Fibroblast of lung (primary cell): ENCODE measurements around the gene LRRC58. TPM values are rescaled to one million over a fixed set of nuclear protein-coding genes. Genes with fewer than 3 reads are reported as not detected.

Experiments used
- DNase-seq, 2 donors: peaks; one replicate each; pipeline versions ENCODE4 v3.0.0 to v3.0.0-alpha.2; 2010; ENCODE audit warnings: low read depth in 2 of 2
- H2AFZ ChIP-seq: 2 replicates; pipeline ENCODE4 v1.5.1; 2012; ENCODE audit warnings: low read length, control low read depth, inconsistent platforms
- H3K27ac ChIP-seq: 2 replicates; pipeline ENCODE4 v1.5.1; 2011; ENCODE audit warnings: low read length, control low read depth; ENCODE audit not compliant: insufficient read depth
- H3K27me3 ChIP-seq: 2 replicates; pipeline ENCODE4 v1.5.1; 2011; ENCODE audit warnings: mild to moderate bottlenecking, low read length; ENCODE audit not compliant: control insufficient read depth, insufficient read depth
- H3K36me3 ChIP-seq: 2 replicates; pipeline ENCODE4 v1.5.1; 2011; ENCODE audit warnings: low read length; ENCODE audit not compliant: control insufficient read depth, insufficient read depth
- H3K4me1 ChIP-seq: 2 replicates; pipeline ENCODE4 v1.5.1; 2011; ENCODE audit warnings: low read length; ENCODE audit not compliant: control insufficient read depth, insufficient read depth; ENCODE audit errors: extremely low read depth
- H3K4me2 ChIP-seq: 2 replicates; pipeline ENCODE4 v1.5.1; 2011; ENCODE audit warnings: low read length, control low read depth; ENCODE audit not compliant: insufficient read depth; ENCODE audit errors: extremely low read depth
- H3K4me3 ChIP-seq, 4 experiments: fragments of 200-600 bp in 1 of 4; sonication (generic) in 1 of 4; replicated peaks in 1 of 4; 2 replicates each; pipeline ENCODE4 v1.5.1; 2011 to 2016; ENCODE audit warnings: low read length in 4 of 4, low read depth in 3 of 4, mild to moderate bottlenecking in 3 of 4, control low read depth in 2 of 4, inconsistent platforms in 1 of 4, mixed read lengths in 1 of 4; ENCODE audit not compliant: insufficient read depth in 1 of 4; ENCODE audit errors: control extremely low read depth in 1 of 4
- H3K79me2 ChIP-seq: 2 replicates; pipeline ENCODE4 v1.5.1; 2012; ENCODE audit warnings: mild to moderate bottlenecking, low read length, inconsistent platforms; ENCODE audit not compliant: control insufficient read depth, insufficient read depth
- H3K9ac ChIP-seq: 2 replicates; pipeline ENCODE4 v1.5.1; 2011; ENCODE audit warnings: mild to moderate bottlenecking, low read length, control low read depth; ENCODE audit not compliant: insufficient read depth
- H3K9me3 ChIP-seq: 2 replicates; pipeline ENCODE4 v1.5.1; 2012; ENCODE audit warnings: low read depth, low read length; ENCODE audit not compliant: control insufficient read depth, insufficient read depth
- H4K20me1 ChIP-seq: 2 replicates; pipeline ENCODE4 v1.5.1; 2011; ENCODE audit warnings: low read length; ENCODE audit not compliant: control insufficient read depth, insufficient read depth; ENCODE audit errors: extremely low read depth
- EZH2 ChIP-seq: IDR thresholded peaks from 2 replicates; pipeline ENCODE4 v1.5.1; 2012; ENCODE audit warnings: low read length, control low read depth, mild to moderate bottlenecking; ENCODE audit errors: missing control alignments
- polyA plus RNA-seq, 2 donors: library from polyadenylated mRNA; depleted of rRNA in 1 of 2; stranded (reverse) in 1 of 2; unstranded in 1 of 2; fragments of >200 nt; gene quantifications; 2 replicates each; pipeline ENCODE4 v1.2.1, GENCODE V29; 2011 to 2012; ENCODE audit warnings: missing spikeins in 1 of 2
- total RNA-seq: library from RNA; depleted of rRNA; stranded (reverse); fragments of >200 nt; gene quantifications from 2 replicates; pipeline ENCODE4 v1.2.1, GENCODE V29; 2014
- TF ChIP-seq, protein P1 (sequence below), 2 donors: IDR thresholded peaks in 1 of 2; conservative IDR thresholded peaks in 1 of 2; 1 replicate in 1 of 2; 2 replicates in 1 of 2; pipeline ENCODE4 v1.5.1; 2011 to 2012; ENCODE audit warnings: low read length in 2 of 2, control low read depth in 1 of 2, inconsistent platforms in 1 of 2, low read depth in 1 of 2, mild to moderate bottlenecking in 1 of 2

LRRC58 gene
- total and polyA plus RNA-seq, 2 donors (not counting 1 experiment from before 2014, with no cell fraction given), result 19.8 to 21.7 TPM

DNA sequence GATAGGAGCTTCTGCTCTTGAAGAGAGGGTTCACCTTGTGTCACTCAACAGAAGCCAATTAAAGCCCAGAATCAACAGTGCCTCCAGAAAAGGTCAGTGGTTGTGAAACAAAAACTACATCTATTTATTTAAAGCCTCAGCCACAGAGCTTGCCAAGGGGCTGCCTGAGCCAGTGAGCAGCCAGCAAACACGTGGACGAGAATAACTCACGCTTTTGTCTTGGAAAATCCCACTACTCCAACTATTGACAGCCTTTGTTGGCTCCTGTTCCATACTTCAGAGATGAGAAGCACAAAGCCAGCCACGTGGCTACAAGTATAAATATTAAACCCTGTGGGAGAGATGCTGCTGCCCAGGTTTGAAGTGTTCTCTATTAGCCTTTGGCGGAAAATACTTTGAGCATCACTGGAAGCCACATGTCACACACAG lies 74.4 kb downstream of the LRRC58 start:
- no peak overlapping the region for H2AFZ ChIP-seq
- H3K9me3 ChIP-seq, result no peaks in the 10 kb centered on the region
- no peak overlapping the region for H3K4me3 ChIP-seq
- no peak overlapping the region for H3K27ac ChIP-seq
- H3K4me1 ChIP-seq, result no peaks in the 10 kb centered on the region
- H3K36me3 ChIP-seq, result no peaks in the 10 kb centered on the region
- TF ChIP-seq, protein P1, sequence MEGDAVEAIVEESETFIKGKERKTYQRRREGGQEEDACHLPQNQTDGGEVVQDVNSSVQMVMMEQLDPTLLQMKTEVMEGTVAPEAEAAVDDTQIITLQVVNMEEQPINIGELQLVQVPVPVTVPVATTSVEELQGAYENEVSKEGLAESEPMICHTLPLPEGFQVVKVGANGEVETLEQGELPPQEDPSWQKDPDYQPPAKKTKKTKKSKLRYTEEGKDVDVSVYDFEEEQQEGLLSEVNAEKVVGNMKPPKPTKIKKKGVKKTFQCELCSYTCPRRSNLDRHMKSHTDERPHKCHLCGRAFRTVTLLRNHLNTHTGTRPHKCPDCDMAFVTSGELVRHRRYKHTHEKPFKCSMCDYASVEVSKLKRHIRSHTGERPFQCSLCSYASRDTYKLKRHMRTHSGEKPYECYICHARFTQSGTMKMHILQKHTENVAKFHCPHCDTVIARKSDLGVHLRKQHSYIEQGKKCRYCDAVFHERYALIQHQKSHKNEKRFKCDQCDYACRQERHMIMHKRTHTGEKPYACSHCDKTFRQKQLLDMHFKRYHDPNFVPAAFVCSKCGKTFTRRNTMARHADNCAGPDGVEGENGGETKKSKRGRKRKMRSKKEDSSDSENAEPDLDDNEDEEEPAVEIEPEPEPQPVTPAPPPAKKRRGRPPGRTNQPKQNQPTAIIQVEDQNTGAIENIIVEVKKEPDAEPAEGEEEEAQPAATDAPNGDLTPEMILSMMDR (conservative IDR thresholded peaks at IDR 0.05 in 1 of 2, IDR thresholded peaks at IDR 0.05 in 1 of 2; ENCODE audit: low read depth in 1 of 2, low read length in 2 of 2), result no peak
- TF ChIP-seq EZH2, result no peak
- no peak overlapping the region for H3K9ac ChIP-seq
- DNase-seq, result peak; percentile 38 to 43
- no peak overlapping the region for H3K4me2 ChIP-seq
- H3K27me3 ChIP-seq, result peaks cover 5% of the 10 kb centered on the region
- no peaks in the 10 kb centered on the region for H4K20me1 ChIP-seq
- no peaks in the 10 kb centered on the region for H3K79me2 ChIP-seq

Other genes with a start within 250 kb of the LRRC58 start
- under 0.01 and 0.33 TPM in 2 replicates for gene GPR156, start 64.1 kb downstream of the LRRC58 start, total RNA-seq
- 0.42 and 0.45 TPM in 2 replicates for gene GPR156, start 64.1 kb downstream of the LRRC58 start, polyA plus RNA-seq
- gene FSTL1, start 101.6 kb upstream of the LRRC58 start, total RNA-seq, result 279 and 309 TPM in 2 replicates
- 583 and 1,500 TPM in 2 replicates for gene FSTL1, start 101.6 kb upstream of the LRRC58 start, polyA plus RNA-seq
- gene NDUFB4, start 247.0 kb upstream of the LRRC58 start, total RNA-seq, result 24.9 and 26.9 TPM in 2 replicates
- 178 and 185 TPM in 2 replicates for gene NDUFB4, start 247.0 kb upstream of the LRRC58 start, polyA plus RNA-seq